ELR (cell line): ENCODE results near the gene ID3.
"Not testable (repeated sequence)": the region's sequence is repeated elsewhere in the genome, so short reads cannot be mapped to it uniquely, and the experiment has no call there.

ENCODE experiments used
- DNase-seq: peaks from one replicate; pipeline ENCODE4 v3.0.0-alpha.2; 2015; ENCODE audit warnings: low read depth

Gene ID3

DNA sequence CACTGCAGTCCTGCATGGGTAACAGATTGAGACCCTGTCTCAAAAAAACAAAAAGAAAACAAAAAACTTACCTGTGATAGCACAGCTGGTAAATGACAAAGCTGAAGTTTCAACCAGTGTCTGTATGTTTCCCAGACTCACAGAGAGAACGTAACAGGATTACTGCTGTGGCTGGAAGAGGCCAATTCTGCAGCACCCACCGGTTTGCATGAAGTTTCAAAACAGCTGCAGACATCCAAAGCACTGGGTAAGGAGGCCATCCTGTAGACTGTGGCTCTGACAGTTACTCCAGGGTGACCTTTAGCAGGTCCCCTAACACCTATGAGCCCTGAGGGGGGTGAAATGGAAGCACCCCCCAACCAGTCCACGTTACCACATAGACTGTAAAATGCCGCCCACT lies 7.5 kb downstream of the ID3 start:
- DNase-seq, result no peak

GRCh38 chr1:23548704-23549143 lies 10.6 kb downstream of the ID3 start:
- no peak for DNase-seq

GRCh38 chr1:23546897-23547584 lies 12.3 kb downstream of the ID3 start:
- DNase-seq, result no peak

GRCh38 chr1:23545851-23546250 lies 13.4 kb downstream of the ID3 start:
- no peak for DNase-seq

GRCh38 chr1:23544444-23545389 lies 14.6 kb downstream of the ID3 start:
- DNase-seq, result peak; percentile 85

DNA sequence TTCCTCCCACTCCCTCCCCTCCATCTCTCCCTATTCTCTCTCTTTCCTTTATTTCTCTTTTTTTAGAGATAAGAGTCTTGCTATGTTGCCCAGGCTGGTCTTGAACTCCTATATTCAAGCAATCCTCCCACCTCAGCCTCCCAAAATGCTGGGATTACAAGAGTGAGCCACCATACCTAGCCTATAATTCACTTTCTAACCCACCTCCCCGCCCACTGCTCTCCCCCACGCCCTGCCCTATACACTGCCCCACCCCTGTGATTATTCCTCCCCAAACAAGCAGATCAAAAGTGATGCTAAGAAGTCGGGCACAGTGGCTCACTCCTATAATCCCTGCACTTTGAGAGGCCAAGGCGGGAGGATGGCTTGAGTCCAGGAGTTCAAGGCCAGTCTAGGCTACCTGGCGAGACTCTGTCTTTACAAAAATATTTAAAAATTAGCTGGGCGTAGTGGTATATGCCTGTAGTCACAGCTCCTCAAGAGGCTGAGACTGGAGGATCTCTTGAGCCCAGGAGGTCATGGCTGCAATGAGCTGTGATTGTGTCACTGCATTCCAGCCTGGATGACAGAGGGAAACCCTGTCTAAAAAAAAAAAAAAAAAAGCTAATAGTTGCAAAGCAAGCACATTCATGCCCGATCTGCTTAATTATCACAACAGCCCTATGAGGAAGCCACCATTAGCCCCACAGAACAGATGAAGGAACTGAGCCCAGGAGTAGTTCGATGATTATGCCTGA lies 15.4 kb downstream of the ID3 start:
- peak; percentile 66 for DNase-seq

DNA sequence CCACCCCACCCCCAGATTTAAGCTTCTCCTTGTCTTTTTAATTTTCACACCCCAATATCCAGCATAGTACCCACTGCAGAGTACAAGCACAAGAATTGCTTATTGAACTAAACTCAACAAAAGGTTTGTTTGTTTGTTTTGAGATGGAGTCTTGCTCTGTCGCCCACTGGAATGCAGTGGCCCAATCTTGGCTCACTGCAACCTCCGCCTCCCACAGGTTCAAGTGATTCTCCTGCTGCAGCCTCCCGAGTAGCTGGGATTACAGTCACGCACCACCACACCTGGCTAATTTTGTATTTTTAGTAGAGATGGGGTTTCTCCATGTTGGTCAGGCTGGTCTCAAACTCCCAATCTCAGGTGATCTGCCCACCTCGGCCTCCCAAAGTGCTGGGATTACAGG lies 16.4 kb downstream of the ID3 start:
- DNase-seq, result not testable (repeated sequence)

- DNase-seq, result peak; percentile 94
Measured at GRCh38 chr1:23539698-23540266, 19.5 kb downstream of the ID3 start.

DNA sequence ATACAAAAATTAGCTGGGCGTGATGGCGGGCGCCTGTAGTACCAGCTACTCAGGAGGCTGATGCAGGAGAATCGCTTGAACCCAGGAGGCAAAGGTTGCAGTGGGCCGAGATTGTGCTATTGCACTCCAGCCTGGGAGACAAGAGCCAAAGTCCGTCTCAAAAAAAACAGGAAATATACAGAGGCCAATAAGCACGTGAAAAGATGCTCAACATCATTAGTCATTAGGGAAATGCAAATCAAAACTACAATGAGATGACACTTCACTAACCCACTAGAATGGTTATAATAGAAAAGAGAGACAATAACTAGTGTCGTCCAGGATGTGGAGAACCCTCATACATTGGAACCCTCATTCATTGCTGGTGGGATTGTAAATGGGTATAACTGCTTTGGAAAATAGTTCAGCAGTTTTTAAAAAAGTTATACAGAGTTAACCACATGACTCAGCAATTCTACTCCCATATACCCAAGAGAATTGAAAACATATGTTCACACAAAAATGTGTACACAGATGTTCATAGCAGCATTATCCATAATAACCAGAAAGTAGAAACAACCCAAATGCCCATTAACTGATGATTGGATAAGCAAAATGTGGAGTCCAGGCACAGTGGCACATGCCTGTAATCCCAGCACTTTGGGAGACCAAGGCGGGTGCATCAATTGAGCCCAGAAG lies 21.9 kb downstream of the ID3 start:
- DNase-seq, result peak; percentile 37

- no peak for DNase-seq
Measured at GRCh38 chr1:23533246-23534023, 25.9 kb downstream of the ID3 start.

DNA sequence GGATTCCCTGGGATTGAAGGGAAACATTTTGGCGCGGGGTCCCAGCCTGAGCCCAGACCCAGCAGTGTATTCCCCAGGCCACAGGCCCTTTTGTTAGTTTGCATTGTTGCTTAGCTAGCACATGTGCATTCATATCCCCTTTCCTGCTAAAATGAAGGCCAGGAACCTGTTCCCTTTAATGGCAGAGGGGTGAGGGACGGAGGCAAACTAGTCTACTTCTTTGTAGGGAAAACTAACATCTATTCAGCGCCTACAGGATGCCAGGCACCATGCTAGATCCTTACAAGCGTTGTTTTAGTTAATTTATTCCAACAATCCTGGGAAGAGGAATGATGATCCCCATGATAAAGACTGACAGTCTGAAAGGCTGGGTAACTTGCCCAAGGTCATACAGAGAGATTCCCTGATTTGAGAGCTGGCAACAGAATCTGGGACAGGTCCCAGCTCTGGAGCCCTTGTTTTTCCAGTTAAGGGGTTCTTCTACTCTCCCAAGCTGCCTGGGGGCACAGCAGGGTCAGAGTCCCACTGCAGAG lies 27.7 kb downstream of the ID3 start:
- DNase-seq, result no peak

- DNase-seq, result peak; percentile 86
Measured at GRCh38 chr1:23530747-23531561, 28.3 kb downstream of the ID3 start, which contains the start of gene E2F2. Gene E2F2 (minus strand): TSS chr1:23531233. CDS start chr1:23530793, 440 bp downstream.

GRCh38 chr1:23530087-23530746 lies 29.1 kb downstream of the ID3 start:
- no peak for DNase-seq

- DNase-seq, result peak; percentile 27
Measured at GRCh38 chr1:23529146-23530086, 29.9 kb downstream of the ID3 start.

- peak; percentile 91 for DNase-seq
Measured at GRCh38 chr1:23528250-23528978, 30.9 kb downstream of the ID3 start.

- DNase-seq, result no peak
Measured at GRCh38 chr1:23527900-23528249, 31.4 kb downstream of the ID3 start.

DNA sequence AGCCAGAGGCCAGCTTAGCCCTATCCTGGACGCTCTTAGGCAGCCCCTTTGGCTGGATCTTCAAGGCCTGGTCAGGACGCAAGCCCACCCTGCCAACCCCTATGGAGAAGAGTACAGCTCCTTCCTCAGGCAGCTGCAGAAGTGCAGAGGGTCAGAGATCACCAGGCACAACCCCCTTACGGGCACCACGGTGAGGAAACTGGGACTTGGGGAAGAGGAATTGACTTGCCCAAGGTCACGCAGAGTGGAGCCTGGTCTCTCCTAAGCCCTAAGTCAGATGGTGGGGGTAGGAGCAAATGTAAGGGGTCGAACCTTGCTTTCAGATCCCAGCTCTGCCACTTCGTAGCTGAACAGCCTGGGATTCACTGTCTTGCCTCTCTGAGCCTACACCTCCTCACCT lies 31.9 kb downstream of the ID3 start:
- DNase-seq, result no peak
